ENCODE measurements around the gene EBP. TPM values are rescaled to one million over a fixed set of nuclear protein-coding genes. Genes with fewer than 3 reads are reported as not detected.

Gene EBP
- total and polyA plus RNA-seq, 2 of the 8 experiments (the other 6 are each of a cell fraction or from before 2014, with no cell fraction given): 143 to 286 TPM

GRCh38 chrX:48477960-48478755, 43.5 kb upstream of the EBP start:
- Histone ChIP-seq H3K79me1 (ENCODE audit: low read depth, low read length) (no peaks in the 10 kb centered on the region), H3K23me2 (ENCODE audit: low read depth, low read length) (peaks cover 3% of the 10 kb centered on the region; the same call in 1 of the 2 replicates), H2AFZ (ENCODE audit: low read length) (no peak overlapping the region), H2BK120ac (replicated peaks; ENCODE audit: low read depth, low read length) (no peak overlapping the region), H3K9me3 (ENCODE audit: insufficient read depth in 2 of 2, low read depth in 1 of 2, low read length in 1 of 2) (no peaks in the 10 kb centered on the region), H3K18ac (ENCODE audit: extremely low read depth, low read length) (no peak overlapping the region), H2BK15ac (ENCODE audit: low read length) (no peak overlapping the region), H2BK20ac (ENCODE audit: low read length) (no peak overlapping the region), H3K27ac (ENCODE audit: low read depth, low read length) (no peak overlapping the region), H2BK5ac (ENCODE audit: low read depth, low read length) (no peak overlapping the region), H3K27me3 (replicated peaks in 1 of 4; ENCODE audit: control insufficient read depth in 3 of 4, extremely low read depth in 1 of 4, insufficient read depth in 3 of 4, low read length in 3 of 4) (no peaks in the 10 kb centered on the region), H3K4me1 (replicated peaks in 1 of 4; ENCODE audit: control insufficient read depth in 3 of 4, insufficient read depth in 4 of 4, low read length in 3 of 4) (peaks cover 2 to 8% (median 5%) of the 10 kb centered on the region in 4 experiments; a peak in 5 of 7 replicates), H3K14ac (ENCODE audit: insufficient read length) (no peak overlapping the region), H3K79me2 (ENCODE audit: control insufficient read depth in 1 of 2, insufficient read depth in 2 of 2, low read length in 2 of 2) (peaks cover 0 to 24% of the 10 kb centered on the region in 2 experiments; a peak in 2 of 4 replicates), H3K56ac (replicated peaks; ENCODE audit: insufficient read length, low read depth, low read length) (no peak overlapping the region), H4K8ac (ENCODE audit: extremely low read depth, insufficient read depth, low read length) (no peak overlapping the region; the same call in 1 of the 2 replicates), H3K36me3 (ENCODE audit: control insufficient read depth in 2 of 4, insufficient read depth in 4 of 4, low read length in 3 of 4) (peaks cover 0 to 12% (median 4%) of the 10 kb centered on the region in 4 experiments; a peak in 4 of 8 replicates), H3K23ac (ENCODE audit: insufficient read length) (no peak overlapping the region), H3K9ac (replicated peaks in 1 of 4; ENCODE audit: extremely low read depth in 1 of 4, low read depth in 3 of 4, low read length in 3 of 4) (no peak overlapping the region), H2BK12ac (ENCODE audit: low read depth, low read length) (no peak overlapping the region), H4K20me1 (replicated peaks in 1 of 2; ENCODE audit: control insufficient read depth in 1 of 2, insufficient read depth in 2 of 2, low read length in 2 of 2) (peaks cover 0 to 7% of the 10 kb centered on the region in 2 experiments), H3K4me2 (ENCODE audit: insufficient read depth in 1 of 2, low read depth in 2 of 2, low read length in 2 of 2) (no peak overlapping the region; a peak in 1 of 4 replicates), H3K4me3 (ENCODE audit: extremely low read depth in 1 of 4, insufficient read depth in 2 of 4, low read depth in 3 of 4, low read length in 4 of 4) (no peak overlapping the region), H2AK5ac (ENCODE audit: low read depth, low read length) (no peak overlapping the region), H3K4ac (replicated peaks; ENCODE audit: insufficient read length, low read depth, low read length) (no peak overlapping the region), H4K5ac (ENCODE audit: insufficient read length, low read depth, low read length) (no peak overlapping the region), H4K91ac (replicated peaks; ENCODE audit: insufficient read length, low read length) (no peak overlapping the region)
- DNase-seq (ENCODE audit: low read depth in 1 of 2, low spot score in 2 of 2) (no peak), FAIRE-seq (no peak)
- POLR2A ChIA-PET (ENCODE audit: partially characterized antibody): no interaction called here
- CTCF ChIA-PET (ENCODE audit: partially characterized antibody): no interaction called here
- 88% methylated on average over 5 of the region's 19 CpGs; no CpG with 5 or more reads in 1 of the 2 experiments for WGBS, 2 experiments (ENCODE audit: extremely low coverage in 1 of 2, insufficient coverage in 1 of 2, insufficient read length in 1 of 2, insufficient replicate concordance in 2 of 2, low coverage in 1 of 2, low lambda C conversion rate in 2 of 2, missing lambda C conversion rate in 1 of 2)
- TF ChIP-seq RXRA (IDR thresholded peaks at IDR 0.05; ENCODE audit: insufficient read depth, low read depth, low read length): no peak
- TF ChIP-seq BCL11A (IDR thresholded peaks at IDR 0.05; ENCODE audit: low read depth in 2 of 2, low read length in 2 of 2): no peak
- no peak for TF ChIP-seq YY1 (IDR thresholded peaks at IDR 0.05; ENCODE audit: low read depth, low read length)
- TF ChIP-seq CHD1 (IDR thresholded peaks at IDR 0.05; ENCODE audit: low read depth, low read length): no peak
- TF ChIP-seq CEBPB (IDR thresholded peaks at IDR 0.05; ENCODE audit: low read depth, low read length): no peak
